ENCODE measurements around the gene PAX3.
A peak's percentile ranks its signal among the peaks of the same experiment; 100 is the strongest.

The PAX3 gene

GRCh38 chr2:222298311-222299150 lies at the start of gene PAX3:
Gene PAX3, minus strand, starts transcription at chr2:222298998. Its CDS starts 383 bp downstream, at chr2:222298615.
- peaks cover 32% of the 10 kb centered on the region for H3K4me1 ChIP-seq (ENCODE audit: control insufficient read depth, insufficient read depth, low read length)
- peaks cover 0 to 2% of the 10 kb centered on the region in 2 donors for H3K9me3 ChIP-seq (ENCODE audit: control insufficient read depth in 2 of 2, low read length in 2 of 2)
- no peak within 1 kb of the TSS for H3K27ac ChIP-seq (ENCODE audit: low read length)
- H3K9ac ChIP-seq (ENCODE audit: low read length in 2 of 2) = no peak within 1 kb of the TSS
- peak within 1 kb of the TSS in 1 of 2 donors; percentile 35 for H3K4me3 ChIP-seq (ENCODE audit: low read length in 2 of 2)
- no peaks in the 10 kb centered on the region for H3K36me3 ChIP-seq (ENCODE audit: control insufficient read depth in 2 of 2, insufficient read depth in 2 of 2, low read length in 2 of 2)
- peaks cover 97 to 99% of the 10 kb centered on the region in 2 donors for H3K27me3 ChIP-seq (ENCODE audit: control insufficient read depth in 1 of 2, insufficient read depth in 2 of 2, low read length in 2 of 2)

- Histone ChIP-seq H3K36me3 (ENCODE audit: control insufficient read depth in 2 of 2, insufficient read depth in 2 of 2, low read length in 2 of 2) (no peaks in the 10 kb centered on the region), H3K4me1 (ENCODE audit: control insufficient read depth, insufficient read depth, low read length) (no peaks in the 10 kb centered on the region), H3K4me3 (ENCODE audit: low read length in 2 of 2) (no peak overlapping the region), H3K9me3 (ENCODE audit: control insufficient read depth in 2 of 2, low read length in 2 of 2) (no peaks in the 10 kb centered on the region), H3K27me3 (ENCODE audit: control insufficient read depth in 1 of 2, insufficient read depth in 2 of 2, low read length in 2 of 2) (no peaks in the 10 kb centered on the region), H3K27ac (ENCODE audit: low read length) (no peak overlapping the region), H3K9ac (ENCODE audit: low read length in 2 of 2) (no peak overlapping the region)
Observed at GRCh38 chr2:222341331-222341730, 42.5 kb upstream of the PAX3 start.

GRCh38 chr2:222338374-222338773 lies 39.6 kb upstream of the PAX3 start:
- no peaks in the 10 kb centered on the region for H3K4me1 ChIP-seq (ENCODE audit: control insufficient read depth, insufficient read depth, low read length)
- H3K27me3 ChIP-seq (ENCODE audit: control insufficient read depth in 1 of 2, insufficient read depth in 2 of 2, low read length in 2 of 2) = no peaks in the 10 kb centered on the region

GRCh38 chr2:222336931-222337330 lies 38.1 kb upstream of the PAX3 start:
- H3K36me3 ChIP-seq (ENCODE audit: control insufficient read depth in 2 of 2, insufficient read depth in 2 of 2, low read length in 2 of 2) = no peaks in the 10 kb centered on the region
- H3K4me3 ChIP-seq (ENCODE audit: low read length in 2 of 2) = no peak overlapping the region
- no peaks in the 10 kb centered on the region for H3K4me1 ChIP-seq (ENCODE audit: control insufficient read depth, insufficient read depth, low read length)
- H3K27me3 ChIP-seq (ENCODE audit: control insufficient read depth in 1 of 2, insufficient read depth in 2 of 2, low read length in 2 of 2) = no peaks in the 10 kb centered on the region
- no peak overlapping the region for H3K27ac ChIP-seq (ENCODE audit: low read length)
- no peak overlapping the region for H3K9ac ChIP-seq (ENCODE audit: low read length in 2 of 2)
- H3K9me3 ChIP-seq (ENCODE audit: control insufficient read depth in 2 of 2, low read length in 2 of 2) = peaks cover 0 to 3% of the 10 kb centered on the region in 2 donors

More at GRCh38 chr2:222338374-222338773, 39.6 kb upstream of the PAX3 start:
- no peak overlapping the region for H3K4me3 ChIP-seq (ENCODE audit: low read length in 2 of 2)
- no peak overlapping the region for H3K9ac ChIP-seq (ENCODE audit: low read length in 2 of 2)
- no peak overlapping the region for H3K27ac ChIP-seq (ENCODE audit: low read length)
- no peaks in the 10 kb centered on the region for H3K36me3 ChIP-seq (ENCODE audit: control insufficient read depth in 2 of 2, insufficient read depth in 2 of 2, low read length in 2 of 2)
- peaks cover 0 to 3% of the 10 kb centered on the region in 2 donors for H3K9me3 ChIP-seq (ENCODE audit: control insufficient read depth in 2 of 2, low read length in 2 of 2)

- no peaks in the 10 kb centered on the region for H3K36me3 ChIP-seq (ENCODE audit: control insufficient read depth in 2 of 2, insufficient read depth in 2 of 2, low read length in 2 of 2)
- no peak overlapping the region for H3K27ac ChIP-seq (ENCODE audit: low read length)
- H3K4me1 ChIP-seq (ENCODE audit: control insufficient read depth, insufficient read depth, low read length) = no peaks in the 10 kb centered on the region
- peaks cover 0 to 3% of the 10 kb centered on the region in 2 donors for H3K9me3 ChIP-seq (ENCODE audit: control insufficient read depth in 2 of 2, low read length in 2 of 2)
- H3K4me3 ChIP-seq (ENCODE audit: low read length in 2 of 2) = no peak overlapping the region
- H3K9ac ChIP-seq (ENCODE audit: low read length in 2 of 2) = no peak overlapping the region
- no peaks in the 10 kb centered on the region for H3K27me3 ChIP-seq (ENCODE audit: control insufficient read depth in 1 of 2, insufficient read depth in 2 of 2, low read length in 2 of 2)
Observed at GRCh38 chr2:222336442-222336841, 37.6 kb upstream of the PAX3 start.

GRCh38 chr2:222334914-222335313 lies 36.1 kb upstream of the PAX3 start:
- no peaks in the 10 kb centered on the region for H3K36me3 ChIP-seq (ENCODE audit: control insufficient read depth in 2 of 2, insufficient read depth in 2 of 2, low read length in 2 of 2)
- no peak overlapping the region for H3K9ac ChIP-seq (ENCODE audit: low read length in 2 of 2)
- no peaks in the 10 kb centered on the region for H3K27me3 ChIP-seq (ENCODE audit: control insufficient read depth in 1 of 2, insufficient read depth in 2 of 2, low read length in 2 of 2)
- H3K27ac ChIP-seq (ENCODE audit: low read length) = no peak overlapping the region
- no peaks in the 10 kb centered on the region for H3K4me1 ChIP-seq (ENCODE audit: control insufficient read depth, insufficient read depth, low read length)
- no peak overlapping the region for H3K4me3 ChIP-seq (ENCODE audit: low read length in 2 of 2)
- H3K9me3 ChIP-seq (ENCODE audit: control insufficient read depth in 2 of 2, low read length in 2 of 2) = peaks cover 0 to 3% of the 10 kb centered on the region in 2 donors

GRCh38 chr2:222333397-222333796 lies 34.6 kb upstream of the PAX3 start:
- Histone ChIP-seq H3K4me1 (ENCODE audit: control insufficient read depth, insufficient read depth, low read length) (no peaks in the 10 kb centered on the region), H3K27ac (ENCODE audit: low read length) (no peak overlapping the region), H3K4me3 (ENCODE audit: low read length in 2 of 2) (no peak overlapping the region), H3K36me3 (ENCODE audit: control insufficient read depth in 2 of 2, insufficient read depth in 2 of 2, low read length in 2 of 2) (no peaks in the 10 kb centered on the region), H3K27me3 (ENCODE audit: control insufficient read depth in 1 of 2, insufficient read depth in 2 of 2, low read length in 2 of 2) (no peaks in the 10 kb centered on the region), H3K9ac (ENCODE audit: low read length in 2 of 2) (no peak overlapping the region), H3K9me3 (ENCODE audit: control insufficient read depth in 2 of 2, low read length in 2 of 2) (peaks cover 0 to 3% of the 10 kb centered on the region in 2 donors)

GRCh38 chr2:222332116-222332515 lies 33.3 kb upstream of the PAX3 start:
- no peaks in the 10 kb centered on the region for H3K36me3 ChIP-seq (ENCODE audit: control insufficient read depth in 2 of 2, insufficient read depth in 2 of 2, low read length in 2 of 2)
- H3K9ac ChIP-seq (ENCODE audit: low read length in 2 of 2) = no peak overlapping the region
- no peak overlapping the region for H3K4me3 ChIP-seq (ENCODE audit: low read length in 2 of 2)
- no peak overlapping the region for H3K27ac ChIP-seq (ENCODE audit: low read length)
- no peaks in the 10 kb centered on the region for H3K4me1 ChIP-seq (ENCODE audit: control insufficient read depth, insufficient read depth, low read length)
- no peaks in the 10 kb centered on the region for H3K27me3 ChIP-seq (ENCODE audit: control insufficient read depth in 1 of 2, insufficient read depth in 2 of 2, low read length in 2 of 2)
- H3K9me3 ChIP-seq (ENCODE audit: control insufficient read depth in 2 of 2, low read length in 2 of 2) = peaks cover 0 to 3% of the 10 kb centered on the region in 2 donors

- Histone ChIP-seq H3K27me3 (ENCODE audit: control insufficient read depth in 1 of 2, insufficient read depth in 2 of 2, low read length in 2 of 2) (no peaks in the 10 kb centered on the region), H3K36me3 (ENCODE audit: control insufficient read depth in 2 of 2, insufficient read depth in 2 of 2, low read length in 2 of 2) (no peaks in the 10 kb centered on the region), H3K27ac (ENCODE audit: low read length) (no peak overlapping the region), H3K4me1 (ENCODE audit: control insufficient read depth, insufficient read depth, low read length) (no peaks in the 10 kb centered on the region), H3K9me3 (ENCODE audit: control insufficient read depth in 2 of 2, low read length in 2 of 2) (peaks cover 0 to 3% of the 10 kb centered on the region in 2 donors), H3K9ac (ENCODE audit: low read length in 2 of 2) (no peak overlapping the region), H3K4me3 (ENCODE audit: low read length in 2 of 2) (no peak overlapping the region)
Observed at GRCh38 chr2:222330910-222331309, 32.1 kb upstream of the PAX3 start.

GRCh38 chr2:222322236-222322635 lies 23.4 kb upstream of the PAX3 start:
- H3K27me3 ChIP-seq (ENCODE audit: control insufficient read depth in 1 of 2, insufficient read depth in 2 of 2, low read length in 2 of 2) = peaks cover 2 to 3% of the 10 kb centered on the region in 2 donors
- H3K36me3 ChIP-seq (ENCODE audit: control insufficient read depth in 2 of 2, insufficient read depth in 2 of 2, low read length in 2 of 2) = no peaks in the 10 kb centered on the region
- no peak overlapping the region for H3K9ac ChIP-seq (ENCODE audit: low read length in 2 of 2)
- no peak overlapping the region for H3K27ac ChIP-seq (ENCODE audit: low read length)
- no peak overlapping the region for H3K4me3 ChIP-seq (ENCODE audit: low read length in 2 of 2)
- H3K9me3 ChIP-seq (ENCODE audit: control insufficient read depth in 2 of 2, low read length in 2 of 2) = no peaks in the 10 kb centered on the region
- H3K4me1 ChIP-seq (ENCODE audit: control insufficient read depth, insufficient read depth, low read length) = peaks cover 17% of the 10 kb centered on the region

Data from stomach smooth muscle (tissue), 2 donors.